ENCODE data around the gene WARS2. TPM values are rescaled to one million over a fixed set of nuclear protein-coding genes. Genes with fewer than 3 reads are reported as not detected.
A peak's percentile ranks its signal among the peaks of the same experiment; 100 is the strongest.

Gene WARS2
- total RNA-seq, 1 donor from 2014 or later = 11.9 TPM

DNA sequence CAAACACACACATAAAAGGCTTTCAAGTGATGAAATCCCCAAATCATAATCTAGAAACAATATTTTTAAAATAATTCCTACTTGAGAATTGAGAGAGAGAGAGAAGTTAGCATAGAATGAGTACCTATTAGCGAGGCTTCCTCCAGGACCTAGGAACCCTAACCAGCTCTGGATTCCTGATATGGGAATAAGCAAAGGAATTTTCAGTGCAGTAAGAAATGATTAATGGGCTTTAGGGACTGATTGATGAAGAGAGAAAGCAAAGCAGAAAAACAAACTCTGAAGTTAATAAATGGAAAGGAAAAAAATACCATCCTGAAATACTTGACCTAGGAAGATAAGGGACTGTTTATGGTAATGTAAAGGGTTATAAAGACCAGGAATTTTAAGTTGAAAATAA is 60.6 kb downstream of the WARS2 start:
- Histone ChIP-seq H3K27me3 (no peaks in the 10 kb centered on the region), H3K4me1 (peaks cover 0 to 8% of the 10 kb centered on the region in 2 donors), H3K4me3 (peak overlapping the region in 1 of 2 donors; percentile 43), H3K36me3 (no peaks in the 10 kb centered on the region), H3K27ac (peak overlapping the region; percentile 52 to 68), H3K9me3 (no peaks in the 10 kb centered on the region)
- TF ChIP-seq, protein P1, sequence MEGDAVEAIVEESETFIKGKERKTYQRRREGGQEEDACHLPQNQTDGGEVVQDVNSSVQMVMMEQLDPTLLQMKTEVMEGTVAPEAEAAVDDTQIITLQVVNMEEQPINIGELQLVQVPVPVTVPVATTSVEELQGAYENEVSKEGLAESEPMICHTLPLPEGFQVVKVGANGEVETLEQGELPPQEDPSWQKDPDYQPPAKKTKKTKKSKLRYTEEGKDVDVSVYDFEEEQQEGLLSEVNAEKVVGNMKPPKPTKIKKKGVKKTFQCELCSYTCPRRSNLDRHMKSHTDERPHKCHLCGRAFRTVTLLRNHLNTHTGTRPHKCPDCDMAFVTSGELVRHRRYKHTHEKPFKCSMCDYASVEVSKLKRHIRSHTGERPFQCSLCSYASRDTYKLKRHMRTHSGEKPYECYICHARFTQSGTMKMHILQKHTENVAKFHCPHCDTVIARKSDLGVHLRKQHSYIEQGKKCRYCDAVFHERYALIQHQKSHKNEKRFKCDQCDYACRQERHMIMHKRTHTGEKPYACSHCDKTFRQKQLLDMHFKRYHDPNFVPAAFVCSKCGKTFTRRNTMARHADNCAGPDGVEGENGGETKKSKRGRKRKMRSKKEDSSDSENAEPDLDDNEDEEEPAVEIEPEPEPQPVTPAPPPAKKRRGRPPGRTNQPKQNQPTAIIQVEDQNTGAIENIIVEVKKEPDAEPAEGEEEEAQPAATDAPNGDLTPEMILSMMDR (IDR thresholded peaks at IDR 0.05) = no peak
- intact Hi-C loops (cut with DNase I) = no loop called here
- DNase-seq (ENCODE audit: low spot score in 2 of 2) = no peak

DNA sequence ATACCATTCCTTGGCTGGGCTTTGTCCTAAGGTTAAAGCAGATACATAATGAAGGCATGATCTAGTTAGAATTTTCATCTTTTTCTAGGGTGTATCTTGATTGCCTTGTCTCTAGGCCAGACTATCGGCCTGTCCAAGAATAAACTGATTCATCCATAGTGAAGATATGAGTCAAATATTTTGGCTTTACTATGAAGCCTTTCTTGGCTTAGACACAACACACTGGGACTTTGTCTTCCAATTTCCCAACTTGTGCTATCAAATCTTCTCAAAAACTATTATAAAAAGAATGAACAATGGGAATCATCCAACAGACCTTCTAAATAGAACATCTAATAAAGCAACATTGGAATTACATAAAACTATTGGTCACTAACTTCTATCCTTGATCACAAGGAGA is 64.8 kb downstream of the WARS2 start:
- no peak for DNase-seq (ENCODE audit: low spot score in 2 of 2)
- H3K27ac ChIP-seq = no peak overlapping the region
- H3K27me3 ChIP-seq = no peaks in the 10 kb centered on the region
- intact Hi-C loops (cut with DNase I) = no loop called here
- no peaks in the 10 kb centered on the region for H3K36me3 ChIP-seq
- H3K4me3 ChIP-seq = no peak overlapping the region
- no peaks in the 10 kb centered on the region for H3K9me3 ChIP-seq
- peaks cover 0 to 8% of the 10 kb centered on the region in 2 donors for H3K4me1 ChIP-seq
- TF ChIP-seq, protein P1 (IDR thresholded peaks at IDR 0.05) = no peak

DNA sequence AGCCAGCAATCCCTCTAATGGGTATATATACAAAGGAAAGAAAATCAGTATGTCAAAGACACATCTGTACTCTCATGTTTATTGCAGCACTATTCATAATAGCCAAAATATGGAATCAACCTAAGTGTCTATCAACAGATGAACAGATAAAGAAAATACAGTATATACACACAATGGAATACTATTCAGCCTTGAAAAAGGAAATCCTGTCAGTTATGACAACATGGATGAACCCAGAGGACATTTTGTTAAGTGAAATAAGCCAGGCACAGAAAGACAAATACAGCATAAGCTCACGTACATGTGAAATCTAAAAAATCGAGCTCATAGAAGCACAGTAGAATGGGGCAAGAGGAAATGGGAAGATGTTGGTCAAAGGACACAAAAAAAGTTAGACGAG is 69.1 kb downstream of the WARS2 start:
- intact Hi-C loops (cut with DNase I) = no loop called here
- H3K9me3 ChIP-seq = no peaks in the 10 kb centered on the region
- TF ChIP-seq, protein P1 (IDR thresholded peaks at IDR 0.05) = no peak
- no peak overlapping the region for H3K27ac ChIP-seq
- H3K36me3 ChIP-seq = no peaks in the 10 kb centered on the region
- DNase-seq (ENCODE audit: low spot score in 2 of 2) = no peak
- no peak overlapping the region for H3K4me3 ChIP-seq
- no peaks in the 10 kb centered on the region for H3K27me3 ChIP-seq
- no peaks in the 10 kb centered on the region for H3K4me1 ChIP-seq

DNA sequence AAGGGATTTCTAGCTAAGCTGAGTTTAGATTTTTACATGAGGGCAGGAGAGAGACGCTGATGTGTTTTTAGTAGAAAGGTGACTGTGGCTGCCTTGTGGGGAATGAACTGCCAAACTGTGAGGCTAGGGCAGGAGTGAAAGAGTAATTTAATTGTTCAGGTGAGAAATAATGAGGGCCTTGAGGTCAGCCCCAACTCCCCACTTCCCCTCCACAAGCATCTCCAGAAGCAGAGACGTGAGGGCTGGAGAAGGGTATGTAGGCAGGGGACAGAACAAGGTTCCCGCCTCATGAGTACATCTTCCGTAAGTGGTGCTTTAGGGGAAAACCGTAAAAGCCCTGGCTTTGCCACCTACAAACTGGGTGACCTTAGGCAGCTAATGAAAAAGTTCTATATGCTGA is 70.8 kb downstream of the WARS2 start:
- Histone ChIP-seq H3K27me3 (no peaks in the 10 kb centered on the region), H3K4me1 (no peaks in the 10 kb centered on the region), H3K27ac (no peak overlapping the region), H3K36me3 (no peaks in the 10 kb centered on the region), H3K4me3 (no peak overlapping the region), H3K9me3 (no peaks in the 10 kb centered on the region)
- intact Hi-C loops (cut with DNase I) = no loop called here
- no peak for DNase-seq (ENCODE audit: low spot score in 2 of 2)
- TF ChIP-seq, protein P1 (IDR thresholded peaks at IDR 0.05) = no peak

DNA sequence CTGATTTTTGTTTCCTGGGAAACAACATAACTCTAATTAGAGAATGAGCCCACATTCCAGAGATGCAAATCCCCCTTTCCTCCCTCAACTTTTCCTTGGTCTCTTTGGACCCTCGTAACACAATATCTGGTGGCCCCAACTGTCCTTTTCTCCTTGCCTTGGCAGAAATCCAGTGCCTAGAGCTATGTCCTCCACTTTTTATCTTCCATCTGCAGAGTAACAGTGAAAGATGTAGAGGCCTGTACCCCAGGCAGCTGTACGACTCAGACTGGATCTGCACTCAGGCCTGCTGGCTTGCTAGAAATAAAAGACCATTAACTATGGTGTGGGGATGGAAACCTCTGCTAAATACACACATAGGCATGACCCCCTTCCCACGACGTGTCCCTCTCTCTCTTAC is 72.0 kb downstream of the WARS2 start:
- intact Hi-C loops (cut with DNase I) = no loop called here
- Histone ChIP-seq H3K36me3 (peaks cover 0 to 4% of the 10 kb centered on the region in 2 donors), H3K4me3 (no peak overlapping the region), H3K9me3 (no peaks in the 10 kb centered on the region), H3K27ac (no peak overlapping the region), H3K4me1 (no peaks in the 10 kb centered on the region), H3K27me3 (no peaks in the 10 kb centered on the region)
- no peak for DNase-seq (ENCODE audit: low spot score in 2 of 2)
- TF ChIP-seq, protein P1 (IDR thresholded peaks at IDR 0.05) = no peak

DNA sequence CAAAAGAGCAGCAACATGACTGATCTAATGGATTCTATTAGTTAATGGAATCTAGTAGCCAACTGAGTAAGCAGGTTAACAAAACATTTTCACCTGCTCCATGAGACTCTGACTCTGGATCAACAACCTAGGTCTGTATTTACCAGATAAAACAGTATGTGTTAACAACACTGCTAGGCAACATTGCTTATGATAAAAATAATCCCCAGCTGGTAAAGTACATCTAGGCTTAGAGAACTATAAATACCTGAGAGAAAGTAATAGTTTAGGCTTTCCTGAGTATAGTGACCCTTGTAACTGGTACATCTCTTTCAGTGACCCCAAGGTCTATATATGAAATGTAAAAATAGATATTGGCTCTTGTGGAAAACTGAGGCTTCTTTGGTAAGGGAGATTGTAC is 78.8 kb downstream of the WARS2 start:
- no peak overlapping the region for H3K27ac ChIP-seq
- TF ChIP-seq, protein P1 (IDR thresholded peaks at IDR 0.05) = no peak
- intact Hi-C loops (cut with DNase I) = no loop called here
- no peak overlapping the region for H3K4me3 ChIP-seq
- no peaks in the 10 kb centered on the region for H3K9me3 ChIP-seq
- H3K36me3 ChIP-seq = peaks cover 0 to 5% of the 10 kb centered on the region in 2 donors
- H3K4me1 ChIP-seq = no peaks in the 10 kb centered on the region
- no peak for DNase-seq (ENCODE audit: low spot score in 2 of 2)
- no peaks in the 10 kb centered on the region for H3K27me3 ChIP-seq
